ENCODE measurements around the gene IFNLR1. TPM values are rescaled to one million over a fixed set of nuclear protein-coding genes. Genes with fewer than 3 reads are reported as not detected.

Gene IFNLR1
- total RNA-seq, 1 experiment from 2014 or later, result 9.6 TPM

GRCh38 chr1:24177161-24177560, 9.9 kb downstream of the IFNLR1 start:
- Histone ChIP-seq H3K27ac (ENCODE audit: insufficient read length, low read depth, low read length) (no peak overlapping the region), H3K27me3 (ENCODE audit: insufficient read depth, low read length) (no peaks in the 10 kb centered on the region), H3K4me2 (ENCODE audit: insufficient read depth, insufficient read length, low read length) (no peak overlapping the region), H2BK15ac (ENCODE audit: low read depth, low read length) (no peak overlapping the region), H2BK5ac (ENCODE audit: insufficient read length, low read length) (no peak overlapping the region), H3K14ac (ENCODE audit: insufficient read depth, low read length) (no peak overlapping the region), H3K9ac (ENCODE audit: extremely low read depth, insufficient read length, low read length) (no peak overlapping the region), H2AK5ac (ENCODE audit: insufficient read length, low read length) (no peak overlapping the region), H4K91ac (ENCODE audit: insufficient read length, low read depth, low read length) (no peak overlapping the region), H4K8ac (replicated peaks; ENCODE audit: insufficient read length, low read depth, low read length) (no peak overlapping the region), H3K79me1 (ENCODE audit: insufficient read depth, low read depth, low read length, poor library complexity, severe bottlenecking) (no peaks in the 10 kb centered on the region), H3T11ph (ENCODE audit: low read length) (no peak overlapping the region), H3K79me2 (ENCODE audit: insufficient read depth, low read length) (no peaks in the 10 kb centered on the region), H2AFZ (ENCODE audit: low read length) (no peak overlapping the region), H4K20me1 (ENCODE audit: control insufficient read depth, insufficient read depth, insufficient read length) (no peaks in the 10 kb centered on the region), H2BK20ac (ENCODE audit: low read depth, low read length, poor library complexity, severe bottlenecking) (no peak overlapping the region), H3K23me2 (ENCODE audit: insufficient read length, low read depth, low read length, poor library complexity, severe bottlenecking) (no peaks in the 10 kb centered on the region), H2BK120ac (ENCODE audit: low read depth, low read length, poor library complexity, severe bottlenecking) (no peak overlapping the region), H2BK12ac (ENCODE audit: insufficient read length, low read depth, low read length) (no peak overlapping the region), H3K4me1 (ENCODE audit: insufficient read depth, low read length) (no peaks in the 10 kb centered on the region), H4K5ac (ENCODE audit: insufficient read length, low read depth, low read length) (no peak overlapping the region), H3K18ac (ENCODE audit: insufficient read length, low read depth, low read length) (no peak overlapping the region), H3K56ac (ENCODE audit: insufficient read length, low read depth, low read length) (no peak overlapping the region), H3K4ac (ENCODE audit: low read depth, low read length) (no peak overlapping the region), H3K9me3 (ENCODE audit: control insufficient read depth, low read depth, low read length) (no peaks in the 10 kb centered on the region), H3K23ac (ENCODE audit: insufficient read length, low read depth, low read length) (no peak overlapping the region)
- no peak overlapping the region; a peak in 1 of 5 replicates for H3K4me3 Mint-ChIP-seq
- H3K36me3 Mint-ChIP-seq (ENCODE audit: insufficient read depth in 1 of 3, low read depth in 3 of 3), result peaks cover 4 to 26% (median 17%) of the 10 kb centered on the region in 3 experiments; a peak in 6 of 7 replicates
- DNase-seq, result no peak
- peak overlapping the region in 2 of 3 experiments; percentile 37 to 85; a peak in 2 of 7 replicates for H3K27ac Mint-ChIP-seq
- H3K4me1 Mint-ChIP-seq, result peaks cover 6% of the 10 kb centered on the region in 2 experiments; a peak in 3 of 4 replicates
- no peaks in the 10 kb centered on the region for H3K27me3 Mint-ChIP-seq (ENCODE audit: low read depth)
- no peak for TF ChIP-seq CTCF (conservative IDR thresholded peaks at IDR 0.05)
- H3K9me3 Mint-ChIP-seq, result no peaks in the 10 kb centered on the region; a peak in 3 of 5 replicates
- WGBS (ENCODE audit: extremely low coverage, insufficient read length, low lambda C conversion rate), result no CpG with 5 or more reads among the region's 10 CpGs

Data from H9 (cell line).